Liver (tissue), 9 donors: ENCODE results near the gene ROBO2. TPM values are rescaled to one million over a fixed set of nuclear protein-coding genes. Genes with fewer than 3 reads are reported as not detected.

Experiments
- DNase-seq: peaks from one replicate; pipeline ENCODE4 v3.0.0-alpha.2; 2017; ENCODE audit warnings: low spot score
- H3K27ac ChIP-seq, 2 donors: one replicate each; pipeline ENCODE4 v1.7.0; 2013; ENCODE audit warnings: inconsistent platforms in 2 of 2, low read length in 2 of 2, control low read depth in 1 of 2, low read depth in 1 of 2, mild to moderate bottlenecking in 1 of 2
- H3K27me3 ChIP-seq, 4 donors: one replicate each; pipeline versions ENCODE4 v1.6.1 to v1.7.0; 2013; ENCODE audit warnings: low read length in 3 of 4, inconsistent platforms in 1 of 4, mild to moderate bottlenecking in 1 of 4, moderate library complexity in 1 of 4; ENCODE audit not compliant: control insufficient read depth in 4 of 4, insufficient read depth in 4 of 4
- H3K36me3 ChIP-seq, 4 donors: one replicate each; pipeline versions ENCODE4 v1.6.1 to v1.7.0; 2013; ENCODE audit warnings: low read length in 3 of 4, mild to moderate bottlenecking in 3 of 4, low read depth in 1 of 4, moderate library complexity in 1 of 4; ENCODE audit not compliant: control insufficient read depth in 4 of 4, insufficient read depth in 3 of 4
- H3K4me1 ChIP-seq, 4 donors: one replicate each; pipeline versions ENCODE4 v1.6.1 to v1.7.0; 2013; ENCODE audit warnings: low read length in 3 of 4, mild to moderate bottlenecking in 3 of 4, moderate library complexity in 1 of 4; ENCODE audit not compliant: control insufficient read depth in 4 of 4, insufficient read depth in 4 of 4
- H3K4me3 ChIP-seq, 3 donors: one replicate each; pipeline versions ENCODE4 v1.6.1 to v1.7.0; 2013; ENCODE audit warnings: low read length in 3 of 3, control low read depth in 1 of 3, low read depth in 1 of 3, mild to moderate bottlenecking in 1 of 3
- H3K9ac ChIP-seq, 2 donors: one replicate each; pipeline ENCODE4 v1.7.0; 2013; ENCODE audit warnings: low read length in 2 of 2, mild to moderate bottlenecking in 2 of 2, moderate library complexity in 2 of 2, control low read depth in 1 of 2, low read depth in 1 of 2
- H3K9me3 ChIP-seq, 4 donors: one replicate each; pipeline versions ENCODE4 v1.6.1 to v1.7.0; 2013; ENCODE audit warnings: low read length in 3 of 4; ENCODE audit not compliant: control insufficient read depth in 4 of 4
- EGR1 ChIP-seq, 2 donors: IDR thresholded peaks; 2 replicates each; pipeline ENCODE4 v1.6.1; 2016 to 2018; ENCODE audit warnings: antibody characterized with exemption in 2 of 2, low read depth in 2 of 2
- FOXA1 ChIP-seq: IDR thresholded peaks from 2 replicates; pipeline ENCODE4 v1.6.1; 2016; ENCODE audit warnings: antibody characterized with exemption
- FOXA2 ChIP-seq: IDR thresholded peaks from 2 replicates; pipeline ENCODE4 v1.6.1; 2016; ENCODE audit warnings: antibody characterized with exemption
- GABPA ChIP-seq, 2 donors: IDR thresholded peaks in 1 of 2; conservative IDR thresholded peaks in 1 of 2; 2 replicates each; pipeline ENCODE4 v1.6.1; 2016; ENCODE audit warnings: antibody characterized with exemption in 2 of 2, mild to moderate bottlenecking in 1 of 2, moderate library complexity in 1 of 2
- HNF4A ChIP-seq, 2 donors: conservative IDR thresholded peaks; 2 replicates each; pipeline ENCODE4 v1.6.1; 2016; ENCODE audit warnings: antibody characterized with exemption in 2 of 2, mild to moderate bottlenecking in 2 of 2
- HNF4G ChIP-seq: IDR thresholded peaks from 2 replicates; pipeline ENCODE4 v1.6.1; 2016; ENCODE audit warnings: antibody characterized with exemption
- JUND ChIP-seq, 2 donors: IDR thresholded peaks; 2 replicates each; pipeline ENCODE4 v1.6.1; 2016; ENCODE audit warnings: antibody characterized with exemption in 2 of 2
- NR2F2 ChIP-seq: IDR thresholded peaks from 2 replicates; pipeline ENCODE4 v1.6.1; 2016; ENCODE audit warnings: antibody characterized with exemption
- RXRA ChIP-seq, 2 donors: IDR thresholded peaks; 2 replicates each; pipeline ENCODE4 v1.6.1; 2017 to 2018; ENCODE audit warnings: antibody characterized with exemption in 2 of 2, mild to moderate bottlenecking in 1 of 2
- SP1 ChIP-seq: IDR thresholded peaks from 2 replicates; pipeline ENCODE4 v1.6.1; 2018; ENCODE audit warnings: antibody characterized with exemption, mild to moderate bottlenecking
- TAF1 ChIP-seq: conservative IDR thresholded peaks from 2 replicates; pipeline ENCODE4 v1.6.1; 2016; ENCODE audit warnings: antibody characterized with exemption, mild to moderate bottlenecking
- YY1 ChIP-seq: IDR thresholded peaks from 2 replicates; pipeline ENCODE4 v1.6.1; 2016; ENCODE audit warnings: antibody characterized with exemption, mild to moderate bottlenecking
- WGBS: extraction: QIAGEN DNeasy Blood & Tissue Kit; methylation state at CpG from one replicate; pipeline ENCODE4 v1.1.7; 2013; 5-methylcytosine and 5-hydroxymethylcytosine counted together
- polyA plus RNA-seq, 2 donors: library from polyadenylated mRNA; stranded (reverse) in 1 of 2; unstranded in 1 of 2; fragments of 200-250 nt in 1 of 2; fragments of >200 nt in 1 of 2; fragmentation: Nextera tagmentation in 1 of 2; extraction: Ambion mirVana in 1 of 2; gene quantifications; one replicate each; pipeline versions ENCODE4 v1.2.1 to v1.2.3, GENCODE V29; 2013 to 2015
- total RNA-seq, 2 donors: library from RNA; depleted of rRNA; stranded (reverse); fragments of >200 nt; gene quantifications; one replicate each; pipeline ENCODE4 v1.2.3, GENCODE V29; 2014
- TF ChIP-seq, protein P1 (sequence below): IDR thresholded peaks from 2 replicates; pipeline ENCODE4 v1.6.1; 2016; ENCODE audit warnings: antibody characterized with exemption
- TF ChIP-seq, protein P2 (sequence below): IDR thresholded peaks from 2 replicates; pipeline ENCODE4 v1.6.1; 2016; ENCODE audit warnings: antibody characterized with exemption
- TF ChIP-seq, protein P3 (sequence below): fragments of 150-350 bp; IDR thresholded peaks from 2 replicates; pipeline ENCODE4 v1.5.1; 2017; ENCODE audit warnings: improper control_type of control experiment, low read depth, low read length; ENCODE audit not compliant: missing input control
- TF ChIP-seq, protein P4 (sequence below): IDR thresholded peaks from 2 replicates; pipeline ENCODE4 v1.6.1; 2016; ENCODE audit warnings: antibody characterized with exemption, mild to moderate bottlenecking
- TF ChIP-seq, protein P5 (sequence below): IDR thresholded peaks from 2 replicates; pipeline ENCODE4 v1.6.1; 2016; ENCODE audit warnings: antibody characterized with exemption
- donor health status: healthy.
- donor health status: healthy.
- donor health status: healthy.
- donor health status: healthy.
- donor health status: healthy.

ROBO2 gene
- total and polyA plus RNA-seq, 4 donors = 0.22 to 19.4 (median 1.1) TPM

DNA sequence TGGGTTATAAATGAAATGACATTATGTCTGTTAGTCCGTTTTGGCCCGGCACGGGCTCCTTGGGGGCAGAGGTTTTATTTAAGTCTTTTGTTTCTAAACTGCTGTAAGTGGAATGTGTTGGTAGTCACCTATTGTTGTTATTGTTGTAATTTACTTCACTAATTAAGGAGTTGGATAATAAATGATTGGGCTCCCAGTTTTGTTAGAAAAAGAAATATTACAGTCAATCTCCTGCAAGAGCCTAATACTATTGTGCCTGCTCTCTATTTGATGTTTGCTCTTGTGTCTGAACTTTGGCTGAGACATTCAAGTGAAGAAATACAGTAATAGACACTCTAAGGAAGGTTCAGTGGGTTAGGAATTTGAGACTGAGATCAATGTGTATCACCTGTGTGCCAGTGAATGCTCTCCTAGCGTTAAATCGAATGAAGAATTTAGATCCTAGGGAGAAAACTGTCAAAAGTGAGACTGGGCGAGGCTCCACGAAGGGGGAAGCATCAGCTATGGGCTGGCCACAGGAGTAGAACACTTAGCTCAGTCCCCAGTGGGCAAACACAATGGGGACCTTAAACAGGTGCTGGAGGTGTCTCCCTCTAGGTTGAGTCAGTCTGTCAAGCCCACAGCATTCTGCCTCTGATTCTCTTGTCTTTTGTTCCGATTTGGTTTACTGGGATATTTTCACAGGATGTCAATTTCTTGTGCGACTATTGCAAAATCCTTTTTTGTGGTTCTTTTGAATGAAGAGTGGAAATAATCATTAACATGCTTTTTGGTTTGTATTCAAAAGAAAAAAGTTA lies 1.2 kb downstream of the ROBO2 start:
- H3K4me3 ChIP-seq = no peak overlapping the region
- WGBS = 30% methylated on average over 9 of the region's 9 CpGs

More for the DNA sequence above, 1.2 kb downstream of the ROBO2 start:
- no peak overlapping the region for H3K9ac ChIP-seq
- H3K36me3 ChIP-seq = no peaks in the 10 kb centered on the region
- peaks cover 4 to 22% (median 17%) of the 10 kb centered on the region in 4 donors for H3K4me1 ChIP-seq
- TF ChIP-seq SP1 (no peak), YY1 (no peak), FOXA1 (no peak), FOXA2 (no peak), NR2F2 (no peak), RXRA (IDR thresholded peaks at IDR 0.05) (no peak), EGR1 (IDR thresholded peaks at IDR 0.05; ENCODE audit: low read depth in 2 of 2) (no peak), HNF4A (conservative IDR thresholded peaks at IDR 0.05) (no peak), GABPA (IDR thresholded peaks at IDR 0.05 in 1 of 2, conservative IDR thresholded peaks at IDR 0.05 in 1 of 2) (no peak), TAF1 (no peak), JUND (IDR thresholded peaks at IDR 0.05) (no peak), HNF4G (no peak)
- TF ChIP-seq, protein P1, sequence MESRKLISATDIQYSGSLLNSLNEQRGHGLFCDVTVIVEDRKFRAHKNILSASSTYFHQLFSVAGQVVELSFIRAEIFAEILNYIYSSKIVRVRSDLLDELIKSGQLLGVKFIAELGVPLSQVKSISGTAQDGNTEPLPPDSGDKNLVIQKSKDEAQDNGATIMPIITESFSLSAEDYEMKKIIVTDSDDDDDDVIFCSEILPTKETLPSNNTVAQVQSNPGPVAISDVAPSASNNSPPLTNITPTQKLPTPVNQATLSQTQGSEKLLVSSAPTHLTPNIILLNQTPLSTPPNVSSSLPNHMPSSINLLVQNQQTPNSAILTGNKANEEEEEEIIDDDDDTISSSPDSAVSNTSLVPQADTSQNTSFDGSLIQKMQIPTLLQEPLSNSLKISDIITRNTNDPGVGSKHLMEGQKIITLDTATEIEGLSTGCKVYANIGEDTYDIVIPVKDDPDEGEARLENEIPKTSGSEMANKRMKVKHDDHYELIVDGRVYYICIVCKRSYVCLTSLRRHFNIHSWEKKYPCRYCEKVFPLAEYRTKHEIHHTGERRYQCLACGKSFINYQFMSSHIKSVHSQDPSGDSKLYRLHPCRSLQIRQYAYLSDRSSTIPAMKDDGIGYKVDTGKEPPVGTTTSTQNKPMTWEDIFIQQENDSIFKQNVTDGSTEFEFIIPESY = no peak
- TF ChIP-seq, protein P2, sequence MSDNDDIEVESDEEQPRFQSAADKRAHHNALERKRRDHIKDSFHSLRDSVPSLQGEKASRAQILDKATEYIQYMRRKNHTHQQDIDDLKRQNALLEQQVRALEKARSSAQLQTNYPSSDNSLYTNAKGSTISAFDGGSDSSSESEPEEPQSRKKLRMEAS = no peak
- TF ChIP-seq, protein P3, sequence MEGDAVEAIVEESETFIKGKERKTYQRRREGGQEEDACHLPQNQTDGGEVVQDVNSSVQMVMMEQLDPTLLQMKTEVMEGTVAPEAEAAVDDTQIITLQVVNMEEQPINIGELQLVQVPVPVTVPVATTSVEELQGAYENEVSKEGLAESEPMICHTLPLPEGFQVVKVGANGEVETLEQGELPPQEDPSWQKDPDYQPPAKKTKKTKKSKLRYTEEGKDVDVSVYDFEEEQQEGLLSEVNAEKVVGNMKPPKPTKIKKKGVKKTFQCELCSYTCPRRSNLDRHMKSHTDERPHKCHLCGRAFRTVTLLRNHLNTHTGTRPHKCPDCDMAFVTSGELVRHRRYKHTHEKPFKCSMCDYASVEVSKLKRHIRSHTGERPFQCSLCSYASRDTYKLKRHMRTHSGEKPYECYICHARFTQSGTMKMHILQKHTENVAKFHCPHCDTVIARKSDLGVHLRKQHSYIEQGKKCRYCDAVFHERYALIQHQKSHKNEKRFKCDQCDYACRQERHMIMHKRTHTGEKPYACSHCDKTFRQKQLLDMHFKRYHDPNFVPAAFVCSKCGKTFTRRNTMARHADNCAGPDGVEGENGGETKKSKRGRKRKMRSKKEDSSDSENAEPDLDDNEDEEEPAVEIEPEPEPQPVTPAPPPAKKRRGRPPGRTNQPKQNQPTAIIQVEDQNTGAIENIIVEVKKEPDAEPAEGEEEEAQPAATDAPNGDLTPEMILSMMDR = no peak
- TF ChIP-seq, protein P4, sequence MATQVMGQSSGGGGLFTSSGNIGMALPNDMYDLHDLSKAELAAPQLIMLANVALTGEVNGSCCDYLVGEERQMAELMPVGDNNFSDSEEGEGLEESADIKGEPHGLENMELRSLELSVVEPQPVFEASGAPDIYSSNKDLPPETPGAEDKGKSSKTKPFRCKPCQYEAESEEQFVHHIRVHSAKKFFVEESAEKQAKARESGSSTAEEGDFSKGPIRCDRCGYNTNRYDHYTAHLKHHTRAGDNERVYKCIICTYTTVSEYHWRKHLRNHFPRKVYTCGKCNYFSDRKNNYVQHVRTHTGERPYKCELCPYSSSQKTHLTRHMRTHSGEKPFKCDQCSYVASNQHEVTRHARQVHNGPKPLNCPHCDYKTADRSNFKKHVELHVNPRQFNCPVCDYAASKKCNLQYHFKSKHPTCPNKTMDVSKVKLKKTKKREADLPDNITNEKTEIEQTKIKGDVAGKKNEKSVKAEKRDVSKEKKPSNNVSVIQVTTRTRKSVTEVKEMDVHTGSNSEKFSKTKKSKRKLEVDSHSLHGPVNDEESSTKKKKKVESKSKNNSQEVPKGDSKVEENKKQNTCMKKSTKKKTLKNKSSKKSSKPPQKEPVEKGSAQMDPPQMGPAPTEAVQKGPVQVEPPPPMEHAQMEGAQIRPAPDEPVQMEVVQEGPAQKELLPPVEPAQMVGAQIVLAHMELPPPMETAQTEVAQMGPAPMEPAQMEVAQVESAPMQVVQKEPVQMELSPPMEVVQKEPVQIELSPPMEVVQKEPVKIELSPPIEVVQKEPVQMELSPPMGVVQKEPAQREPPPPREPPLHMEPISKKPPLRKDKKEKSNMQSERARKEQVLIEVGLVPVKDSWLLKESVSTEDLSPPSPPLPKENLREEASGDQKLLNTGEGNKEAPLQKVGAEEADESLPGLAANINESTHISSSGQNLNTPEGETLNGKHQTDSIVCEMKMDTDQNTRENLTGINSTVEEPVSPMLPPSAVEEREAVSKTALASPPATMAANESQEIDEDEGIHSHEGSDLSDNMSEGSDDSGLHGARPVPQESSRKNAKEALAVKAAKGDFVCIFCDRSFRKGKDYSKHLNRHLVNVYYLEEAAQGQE = no peak
- TF ChIP-seq, protein P5, sequence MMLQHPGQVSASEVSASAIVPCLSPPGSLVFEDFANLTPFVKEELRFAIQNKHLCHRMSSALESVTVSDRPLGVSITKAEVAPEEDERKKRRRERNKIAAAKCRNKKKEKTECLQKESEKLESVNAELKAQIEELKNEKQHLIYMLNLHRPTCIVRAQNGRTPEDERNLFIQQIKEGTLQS = no peak
- H3K27ac ChIP-seq = no peak overlapping the region
- H3K27me3 ChIP-seq = peaks cover 0 to 15% (median 6%) of the 10 kb centered on the region in 4 donors
- H3K9me3 ChIP-seq = no peaks in the 10 kb centered on the region
- no peak for DNase-seq
